OCI-LY3 (cell line): ENCODE data around the gene GPX1.
"Not testable (repeated sequence)": the region's sequence is repeated elsewhere in the genome, so short reads cannot be mapped to it uniquely, and the experiment has no call there.

Experiments
- H2AFZ ChIP-seq: fragments of 200-600, 300-600 bp; shearing (Covaris generic); 2 replicates; pipeline ENCODE4 v1.6.0; 2014; ENCODE audit warnings: antibody characterized with exemption, low read depth, low read length
- H3K27ac ChIP-seq: fragments of 200-600, 300-600 bp; sonication (generic); 2 replicates; pipeline ENCODE4 v1.5.1; 2014; ENCODE audit warnings: mild to moderate bottlenecking, low read length, moderate library complexity, mixed read lengths
- H3K27me3 ChIP-seq: fragments of 200-600, 300-600 bp; sonication (generic); 2 replicates; pipeline ENCODE4 v1.6.1; 2014; ENCODE audit warnings: low read depth, low read length, mixed read lengths
- H3K36me3 ChIP-seq: fragments of 200-600, 300-600 bp; sonication (generic); replicated peaks from 2 replicates; pipeline ENCODE3; 2014; ENCODE audit warnings: low read depth, low read length, mixed read lengths
- H3K4me1 ChIP-seq: fragments of 300-600, 200-600 bp; sonication (generic); 2 replicates; pipeline ENCODE4 v1.6.1; 2014; ENCODE audit warnings: low read length, mixed read lengths
- H3K4me2 ChIP-seq: fragments of 200-600, 300-600 bp; sonication (generic); 2 replicates; pipeline ENCODE4 v1.6.1; 2014; ENCODE audit warnings: low read length, mixed read lengths
- H3K4me3 ChIP-seq: fragments of 300-600, 200-600 bp; sonication (generic); 2 replicates; pipeline ENCODE4 v1.5.1; 2014; ENCODE audit warnings: antibody characterized with exemption, mild to moderate bottlenecking, low read length, moderate library complexity
- H3K79me2 ChIP-seq: fragments of 300-600, 200-600 bp; shearing (Covaris generic); 2 replicates; pipeline ENCODE4 v1.6.1; 2014; ENCODE audit warnings: mild to moderate bottlenecking, low read length, mixed read lengths
- H3K9ac ChIP-seq: fragments of 300-600, 200-600 bp; shearing (Covaris generic); 2 replicates; pipeline ENCODE4 v1.6.0; 2014; ENCODE audit warnings: mild to moderate bottlenecking, low read length, moderate library complexity
- H3K9me3 ChIP-seq: fragments of 200-600, 300-600 bp; shearing (Covaris generic); 2 replicates; pipeline ENCODE4 v1.6.1; 2014; ENCODE audit warnings: low read length, mixed read lengths; ENCODE audit not compliant: insufficient read depth
- H4K20me1 ChIP-seq: fragments of 200-600, 300-600 bp; sonication (generic); 2 replicates; pipeline ENCODE4 v1.6.1; 2016; ENCODE audit warnings: low read length, mixed read lengths; ENCODE audit not compliant: insufficient read depth
- EZH2phosphoT487 ChIP-seq: fragments of 200-600 bp; shearing (Covaris generic); IDR thresholded peaks from 2 replicates; pipeline ENCODE4 v1.6.1; 2018; ENCODE audit warnings: antibody characterized with exemption, mixed run types, low read depth
- TF ChIP-seq, protein P1 (sequence below): fragments of 200-600, 300-600 bp; sonication (generic); IDR thresholded peaks from 2 replicates; pipeline ENCODE4 v1.5.1; 2014; ENCODE audit warnings: antibody characterized with exemption, low read length, low read depth

The GPX1 gene

DNA sequence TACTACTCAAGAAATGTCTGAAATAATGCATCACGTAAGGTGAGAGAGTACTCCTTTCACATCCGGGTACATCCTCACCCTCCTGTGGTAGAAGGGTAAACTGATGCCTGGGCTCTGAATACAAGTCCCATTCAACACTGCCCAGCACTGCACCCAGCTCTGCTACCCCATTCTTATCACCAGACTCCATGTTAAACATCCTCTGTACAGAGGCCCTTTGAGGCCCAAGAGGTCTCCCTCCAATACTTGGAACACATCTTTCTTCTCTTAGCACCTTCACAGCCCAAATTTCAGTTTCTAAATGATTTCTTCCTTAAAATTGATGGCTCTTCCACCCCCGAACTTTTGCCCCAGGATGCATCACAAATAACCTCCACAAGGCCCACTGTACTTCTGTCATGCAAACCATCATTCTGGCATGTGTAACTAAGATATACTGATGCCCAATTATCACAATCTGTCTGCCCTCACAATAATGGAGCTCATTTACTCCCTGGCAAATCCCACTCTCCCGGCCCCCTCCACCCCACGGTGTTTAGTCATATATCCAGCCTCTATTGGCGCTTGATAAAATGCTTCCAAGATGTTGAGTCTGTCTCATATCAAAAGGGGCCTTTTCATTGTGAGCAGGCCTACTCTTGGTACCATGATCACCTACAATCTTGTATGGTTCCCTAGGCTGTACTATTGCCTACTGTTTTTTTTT lies 12.6 kb upstream of the GPX1 start:
- Histone ChIP-seq H3K27ac (no peak overlapping the region), H3K4me1 (no peaks in the 10 kb centered on the region), H3K9ac (no peak overlapping the region), H4K20me1 (peaks cover 27% of the 10 kb centered on the region), H3K36me3 (peaks cover 65% of the 10 kb centered on the region), H3K27me3 (no peaks in the 10 kb centered on the region), H3K4me3 (no peak overlapping the region), H3K9me3 (no peaks in the 10 kb centered on the region), H3K4me2 (no peak overlapping the region), H3K79me2 (peaks cover 89% of the 10 kb centered on the region), H2AFZ (no peak overlapping the region)
- TF ChIP-seq, protein P1, sequence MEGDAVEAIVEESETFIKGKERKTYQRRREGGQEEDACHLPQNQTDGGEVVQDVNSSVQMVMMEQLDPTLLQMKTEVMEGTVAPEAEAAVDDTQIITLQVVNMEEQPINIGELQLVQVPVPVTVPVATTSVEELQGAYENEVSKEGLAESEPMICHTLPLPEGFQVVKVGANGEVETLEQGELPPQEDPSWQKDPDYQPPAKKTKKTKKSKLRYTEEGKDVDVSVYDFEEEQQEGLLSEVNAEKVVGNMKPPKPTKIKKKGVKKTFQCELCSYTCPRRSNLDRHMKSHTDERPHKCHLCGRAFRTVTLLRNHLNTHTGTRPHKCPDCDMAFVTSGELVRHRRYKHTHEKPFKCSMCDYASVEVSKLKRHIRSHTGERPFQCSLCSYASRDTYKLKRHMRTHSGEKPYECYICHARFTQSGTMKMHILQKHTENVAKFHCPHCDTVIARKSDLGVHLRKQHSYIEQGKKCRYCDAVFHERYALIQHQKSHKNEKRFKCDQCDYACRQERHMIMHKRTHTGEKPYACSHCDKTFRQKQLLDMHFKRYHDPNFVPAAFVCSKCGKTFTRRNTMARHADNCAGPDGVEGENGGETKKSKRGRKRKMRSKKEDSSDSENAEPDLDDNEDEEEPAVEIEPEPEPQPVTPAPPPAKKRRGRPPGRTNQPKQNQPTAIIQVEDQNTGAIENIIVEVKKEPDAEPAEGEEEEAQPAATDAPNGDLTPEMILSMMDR, result no peak
- no peak for TF ChIP-seq EZH2phosphoT487

DNA sequence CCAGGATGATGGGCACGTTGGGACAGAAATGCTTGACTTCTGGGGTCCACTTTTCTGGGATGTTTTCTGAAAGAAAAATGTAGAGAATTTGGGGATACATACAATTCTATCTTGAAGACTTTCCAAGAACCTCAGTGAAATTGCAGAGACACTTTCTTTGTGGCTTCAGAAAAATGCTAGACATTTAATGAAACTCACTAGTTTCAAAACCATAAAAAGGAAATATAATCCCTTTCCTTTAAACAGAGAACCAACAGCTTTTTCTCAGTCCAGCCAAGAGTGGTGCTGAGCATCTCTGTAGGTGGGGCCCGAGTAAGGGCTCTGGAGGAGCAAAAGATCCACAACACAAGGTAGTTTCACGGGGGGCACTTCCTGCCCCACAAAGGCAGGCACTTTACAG lies 4.4 kb upstream of the GPX1 start:
- Histone ChIP-seq H3K9ac (no peak overlapping the region), H3K9me3 (no peaks in the 10 kb centered on the region), H4K20me1 (peaks cover 4% of the 10 kb centered on the region; the same call in 1 of the 2 replicates), H3K79me2 (peaks cover 45% of the 10 kb centered on the region), H3K27ac (no peak overlapping the region), H3K4me1 (peaks cover 11% of the 10 kb centered on the region), H3K27me3 (no peaks in the 10 kb centered on the region), H3K4me3 (no peak overlapping the region), H3K4me2 (no peak overlapping the region), H3K36me3 (peaks cover 45% of the 10 kb centered on the region), H2AFZ (no peak overlapping the region)
- TF ChIP-seq, protein P1, result no peak
- no peak for TF ChIP-seq EZH2phosphoT487

DNA sequence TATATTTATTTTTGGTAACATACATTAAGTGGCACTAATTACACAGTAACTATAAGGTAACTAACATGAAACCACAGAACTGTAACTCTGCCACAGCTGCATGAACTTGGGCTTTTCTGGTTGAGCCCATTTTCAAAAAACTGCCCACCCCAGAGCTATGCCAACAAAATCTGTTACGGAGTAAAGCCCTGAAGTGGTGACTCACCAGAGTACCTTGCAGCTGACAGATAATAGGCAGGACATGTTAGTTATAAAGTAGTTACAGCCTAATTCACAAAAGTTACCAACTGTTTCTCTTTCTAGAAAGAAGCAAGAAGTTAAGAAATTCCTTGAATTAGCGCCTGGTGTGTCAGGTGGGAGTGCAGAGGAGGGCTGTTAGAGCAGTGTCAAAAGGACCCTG lies 1.5 kb upstream of the GPX1 start:
- Histone ChIP-seq H3K27ac (peak overlapping the region; percentile 81; the same call in 1 of the 2 replicates), H4K20me1 (no peaks in the 10 kb centered on the region), H3K4me2 (no peak overlapping the region), H3K36me3 (peaks cover 42% of the 10 kb centered on the region), H3K9me3 (no peaks in the 10 kb centered on the region), H3K4me3 (no peak overlapping the region), H3K4me1 (peaks cover 17% of the 10 kb centered on the region), H2AFZ (no peak overlapping the region), H3K9ac (no peak overlapping the region), H3K27me3 (no peaks in the 10 kb centered on the region), H3K79me2 (peaks cover 37% of the 10 kb centered on the region)
- TF ChIP-seq EZH2phosphoT487, result no peak
- TF ChIP-seq, protein P1, result no peak

DNA sequence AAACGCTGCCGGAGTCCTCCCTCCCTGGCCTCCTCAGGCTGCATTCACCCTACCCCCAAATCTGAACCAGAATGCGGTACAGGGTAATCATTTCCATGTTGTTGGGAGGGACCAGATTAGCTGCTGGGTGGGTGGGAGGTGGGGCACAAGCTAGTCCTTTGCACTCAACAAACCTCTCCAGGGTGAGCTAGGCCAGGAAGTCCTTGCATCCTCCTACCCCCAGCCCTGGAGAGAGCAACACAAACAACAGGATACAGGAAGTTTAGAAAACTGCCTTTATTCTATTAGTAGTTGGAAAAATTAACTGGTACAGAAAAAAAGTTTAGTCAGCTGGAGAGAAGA lies 702 bp upstream of the GPX1 start:
- H3K4me2 ChIP-seq, result peak overlapping the region; percentile 94
- peaks cover 33% of the 10 kb centered on the region for H3K79me2 ChIP-seq
- H3K27me3 ChIP-seq, result no peaks in the 10 kb centered on the region
- peaks cover 17% of the 10 kb centered on the region for H3K4me1 ChIP-seq
- H3K4me3 ChIP-seq, result peak overlapping the region; percentile 99
- TF ChIP-seq, protein P1, result no peak
- TF ChIP-seq EZH2phosphoT487, result no peak
- H2AFZ ChIP-seq, result no peak overlapping the region; the same call in 1 of the 2 replicates
- no peaks in the 10 kb centered on the region for H4K20me1 ChIP-seq
- peaks cover 43% of the 10 kb centered on the region for H3K36me3 ChIP-seq
- H3K27ac ChIP-seq, result peak overlapping the region; percentile 81
- no peaks in the 10 kb centered on the region for H3K9me3 ChIP-seq
- peak overlapping the region; percentile 87 for H3K9ac ChIP-seq

DNA sequence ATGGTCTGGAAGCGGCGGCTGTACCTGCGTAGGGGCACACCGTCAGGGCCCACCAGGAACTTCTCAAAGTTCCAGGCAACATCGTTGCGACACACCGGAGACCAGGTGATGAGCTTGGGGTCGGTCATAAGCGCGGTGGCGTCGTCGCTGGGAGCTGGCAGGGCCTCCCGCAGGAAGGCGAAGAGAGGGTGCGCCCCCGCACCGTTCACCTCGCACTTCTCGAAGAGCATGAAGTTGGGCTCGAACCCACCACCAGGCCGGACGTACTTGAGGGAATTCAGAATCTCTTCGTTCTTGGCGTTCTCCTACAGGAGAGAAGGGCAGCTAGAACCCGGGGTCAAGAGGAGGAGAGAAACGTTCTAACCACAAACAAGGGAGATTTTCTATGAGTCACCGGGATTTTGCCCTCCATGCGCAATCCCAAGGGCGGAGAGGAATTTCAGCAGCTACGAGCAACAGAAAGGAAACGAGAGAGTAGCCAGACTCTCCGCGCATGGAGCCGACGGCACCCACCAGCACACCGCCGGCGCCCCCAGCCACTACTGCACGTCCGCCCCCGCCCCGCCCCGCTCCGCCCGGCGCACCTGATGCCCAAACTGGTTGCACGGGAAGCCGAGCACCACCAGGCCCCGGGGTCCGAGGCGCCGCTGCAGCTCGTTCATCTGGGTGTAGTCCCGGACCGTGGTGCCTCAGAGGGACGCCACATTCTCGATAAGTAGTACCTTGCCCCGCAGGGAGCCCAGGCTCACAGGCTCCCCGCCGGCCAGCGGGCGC lies 523 bp downstream of the GPX1 start:
- Histone ChIP-seq H3K4me1 (peaks cover 22% of the 10 kb centered on the region), H3K79me2 (peaks cover 27% of the 10 kb centered on the region), H3K9ac (peak overlapping the region; percentile 87), H3K36me3 (peaks cover 35% of the 10 kb centered on the region), H3K4me2 (peak overlapping the region; percentile 94), H3K27ac (peak overlapping the region; percentile 81), H3K4me3 (peak overlapping the region; percentile 99)
- not testable (repeated sequence) for H2AFZ ChIP-seq, H3K9me3 ChIP-seq, H4K20me1 ChIP-seq, H3K27me3 ChIP-seq

DNA sequence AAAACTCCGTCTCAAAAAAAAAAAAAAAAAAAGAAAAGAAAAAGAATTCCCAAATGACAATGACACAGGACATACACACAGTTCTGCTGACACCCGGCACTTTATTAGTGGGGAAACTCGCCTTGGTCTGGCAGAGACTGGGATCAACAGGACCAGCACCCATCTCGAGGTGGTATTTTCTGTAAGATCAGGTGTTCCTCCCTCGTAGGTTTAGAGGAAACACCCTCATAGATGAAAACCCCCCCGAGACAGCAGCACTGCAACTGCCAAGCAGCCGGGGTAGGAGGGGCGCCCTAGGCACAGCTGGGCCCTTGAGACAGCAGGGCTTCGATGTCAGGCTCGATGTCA lies 1.1 kb downstream of the GPX1 start:
- peak overlapping the region; percentile 87 for H3K9ac ChIP-seq

More for the DNA sequence above, 1.1 kb downstream of the GPX1 start:
- peaks cover 30% of the 10 kb centered on the region for H3K36me3 ChIP-seq
- not testable (repeated sequence) for H3K27ac ChIP-seq, H3K9me3 ChIP-seq, H2AFZ ChIP-seq, H3K27me3 ChIP-seq, H4K20me1 ChIP-seq
- H3K4me3 ChIP-seq, result peak overlapping the region; percentile 99
- H3K4me1 ChIP-seq, result peaks cover 28% of the 10 kb centered on the region
- H3K4me2 ChIP-seq, result peak overlapping the region; percentile 94
- H3K79me2 ChIP-seq, result peaks cover 27% of the 10 kb centered on the region
